Spinal cord (tissue), 10 donors: ENCODE measurements around the gene MAGI1. TPM values are rescaled to one million over a fixed set of nuclear protein-coding genes. Genes with fewer than 3 reads are reported as not detected.

Experiments used
- DNase-seq, 6 donors: peaks; one replicate each; pipeline versions ENCODE4 v3.0.0 to v3.0.0-alpha.2; 2013 to 2015; ENCODE audit warnings: low spot score in 6 of 6, low read depth in 4 of 6
- H3K27ac ChIP-seq: one replicate; pipeline ENCODE4 v1.5.1; 2013; ENCODE audit warnings: low read depth, low read length, control low read depth
- H3K27me3 ChIP-seq: one replicate; pipeline ENCODE4 v1.6.1; 2013; ENCODE audit warnings: low read length; ENCODE audit not compliant: control insufficient read depth, insufficient read depth
- H3K36me3 ChIP-seq: one replicate; pipeline ENCODE4 v1.6.1; 2013; ENCODE audit warnings: low read length; ENCODE audit not compliant: control insufficient read depth, insufficient read depth
- H3K4me1 ChIP-seq: one replicate; pipeline ENCODE4 v1.6.1; 2013; ENCODE audit warnings: low read length; ENCODE audit not compliant: control insufficient read depth, insufficient read depth
- H3K4me3 ChIP-seq: one replicate; pipeline ENCODE4 v1.5.1; 2013; ENCODE audit warnings: low read depth, low read length, control low read depth
- H3K9me3 ChIP-seq: one replicate; pipeline ENCODE4 v1.6.1; 2013; ENCODE audit warnings: low read length; ENCODE audit not compliant: control insufficient read depth, insufficient read depth
- WGBS: methylation state at CpG from one replicate; pipeline ENCODE4 v1.1.5; 2013; ENCODE audit warnings: missing lambda C conversion rate; ENCODE audit not compliant: insufficient coverage; 5-methylcytosine and 5-hydroxymethylcytosine counted together
- polyA plus RNA-seq, 2 donors: library from polyadenylated mRNA; unstranded; fragments of 120-200 nt; gene quantifications; one replicate each; pipeline ENCODE4 v1.2.1, GENCODE V29; 2013; ENCODE audit not compliant: insufficient read length in 2 of 2
- total RNA-seq, 2 donors: library from RNA; depleted of rRNA in 1 of 2; stranded (reverse); fragments of 120-200 nt in 1 of 2; fragments of >200 nt in 1 of 2; gene quantifications; one replicate each; pipeline versions ENCODE4 v1.2.3 to v1.2.4, GENCODE V29; 2013 to 2014
- donor health status: healthy.

MAGI1 gene
- total and polyA plus RNA-seq, 4 donors = 41.5 to 86.3 (median 62.7) TPM

DNA sequence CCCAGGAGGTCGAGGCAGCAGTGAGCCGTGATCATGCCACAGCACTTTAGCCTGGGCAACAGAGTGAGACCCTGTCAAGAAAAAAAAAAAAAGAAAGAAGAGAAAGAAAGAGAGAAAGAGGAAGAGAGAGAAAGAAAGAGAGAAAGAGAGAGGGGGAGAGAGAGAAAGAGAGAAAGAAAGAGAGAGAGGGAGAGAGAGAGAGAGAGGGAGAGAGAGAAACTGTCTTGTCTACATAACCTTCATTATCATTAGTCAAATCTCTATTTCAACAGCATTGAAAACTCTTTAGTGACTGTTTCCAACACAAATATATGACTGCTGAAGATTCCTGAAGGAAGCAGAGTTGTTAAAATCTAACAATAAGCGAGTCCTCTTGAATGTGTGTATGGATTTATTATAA lies 304.3 kb downstream of the MAGI1 start:
- WGBS = 63% methylated on average over 2 of the region's 3 CpGs

GRCh38 chr3:65733459-65733858 lies 305.3 kb downstream of the MAGI1 start:
- DNase-seq = no peak
- no peaks in the 10 kb centered on the region for H3K9me3 ChIP-seq
- H3K4me1 ChIP-seq = no peaks in the 10 kb centered on the region
- no peaks in the 10 kb centered on the region for H3K36me3 ChIP-seq
- no CpG with 5 or more reads among the region's 1 CpG for WGBS
- no peak overlapping the region for H3K27ac ChIP-seq
- H3K4me3 ChIP-seq = no peak overlapping the region
- H3K27me3 ChIP-seq = no peaks in the 10 kb centered on the region

More for the DNA sequence above, 304.3 kb downstream of the MAGI1 start:
- DNase-seq = no peak
- no peak overlapping the region for H3K27ac ChIP-seq
- H3K4me3 ChIP-seq = no peak overlapping the region
- no peaks in the 10 kb centered on the region for H3K27me3 ChIP-seq
- H3K9me3 ChIP-seq = no peaks in the 10 kb centered on the region
- H3K4me1 ChIP-seq = no peaks in the 10 kb centered on the region
- H3K36me3 ChIP-seq = no peaks in the 10 kb centered on the region

- H3K27me3 ChIP-seq = no peaks in the 10 kb centered on the region
- no peak overlapping the region for H3K4me3 ChIP-seq
- no CpG with 5 or more reads among the region's 6 CpGs for WGBS
- H3K9me3 ChIP-seq = no peaks in the 10 kb centered on the region
- H3K36me3 ChIP-seq = no peaks in the 10 kb centered on the region
- H3K27ac ChIP-seq = peak overlapping the region; percentile 10
- H3K4me1 ChIP-seq = no peaks in the 10 kb centered on the region
- peak in 5 of 6 donors; percentile 78 to 96 (median 83) for DNase-seq
These were observed 306.4 kb downstream of the MAGI1 start for GRCh38 chr3:65732051-65732935.

GRCh38 chr3:65730449-65730848 lies 308.3 kb downstream of the MAGI1 start:
- Histone ChIP-seq H3K27ac (peak overlapping the region; percentile 17), H3K36me3 (no peaks in the 10 kb centered on the region), H3K4me1 (no peaks in the 10 kb centered on the region), H3K4me3 (no peak overlapping the region), H3K27me3 (no peaks in the 10 kb centered on the region), H3K9me3 (no peaks in the 10 kb centered on the region)
- DNase-seq = no peak
- 89% methylated on average over 4 of the region's 7 CpGs for WGBS

GRCh38 chr3:65729973-65730372 lies 308.7 kb downstream of the MAGI1 start:
- no peaks in the 10 kb centered on the region for H3K9me3 ChIP-seq
- no peaks in the 10 kb centered on the region for H3K27me3 ChIP-seq
- H3K27ac ChIP-seq = peak overlapping the region; percentile 34
- H3K36me3 ChIP-seq = no peaks in the 10 kb centered on the region
- no peaks in the 10 kb centered on the region for H3K4me1 ChIP-seq
- no peak for DNase-seq
- no peak overlapping the region for H3K4me3 ChIP-seq

DNA sequence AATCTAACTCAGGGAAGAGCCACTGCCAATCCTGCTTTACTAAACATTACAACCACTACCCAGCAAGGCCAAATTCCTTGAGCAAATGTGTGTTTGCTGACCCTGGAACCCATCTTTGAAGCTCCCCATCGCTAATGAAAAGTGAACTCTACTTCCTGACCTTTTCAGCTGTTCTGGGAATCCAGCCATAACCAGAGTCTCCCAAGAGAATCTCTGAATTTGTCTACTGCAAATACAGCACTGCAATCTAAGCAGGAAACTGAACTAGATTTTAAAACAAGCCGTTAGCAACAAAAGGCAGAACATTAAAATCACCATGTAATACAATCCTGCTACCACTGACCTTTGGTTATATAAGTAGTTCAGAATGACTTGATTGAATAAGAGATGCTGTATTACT lies 309.2 kb downstream of the MAGI1 start:
- Histone ChIP-seq H3K4me3 (no peak overlapping the region), H3K9me3 (no peaks in the 10 kb centered on the region), H3K36me3 (no peaks in the 10 kb centered on the region), H3K4me1 (no peaks in the 10 kb centered on the region), H3K27me3 (no peaks in the 10 kb centered on the region), H3K27ac (peak overlapping the region; percentile 34)
- peak in 3 of 6 donors; percentile 61 to 91 (median 74) for DNase-seq
- 25% methylated on average over 1 of the region's 2 CpGs for WGBS

DNA sequence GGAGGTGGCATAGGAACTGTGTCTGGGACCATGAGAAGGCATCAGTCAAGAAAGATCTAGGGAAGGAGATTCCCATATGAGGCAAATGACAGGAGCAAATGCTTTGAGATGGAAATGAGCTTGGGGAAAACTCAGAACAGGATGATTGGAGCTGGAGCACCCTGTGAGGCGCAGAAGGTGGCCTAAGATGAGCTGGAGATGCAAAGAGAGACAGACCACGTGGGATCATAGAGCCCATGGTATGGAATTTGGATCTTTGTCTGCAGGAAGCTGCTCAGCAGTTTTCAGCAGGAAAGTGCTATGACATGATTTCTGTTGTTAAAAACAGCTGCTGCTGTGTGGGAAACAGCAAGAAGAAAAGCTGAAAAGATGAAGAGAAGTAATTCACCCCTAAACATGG lies 310.6 kb downstream of the MAGI1 start:
- 71% methylated on average over 2 of the region's 2 CpGs for WGBS
- H3K9me3 ChIP-seq = no peaks in the 10 kb centered on the region
- H3K27me3 ChIP-seq = no peaks in the 10 kb centered on the region
- no peaks in the 10 kb centered on the region for H3K4me1 ChIP-seq
- no peak for DNase-seq
- no peak overlapping the region for H3K27ac ChIP-seq
- H3K36me3 ChIP-seq = no peaks in the 10 kb centered on the region
- H3K4me3 ChIP-seq = no peak overlapping the region

- Histone ChIP-seq H3K27me3 (no peaks in the 10 kb centered on the region), H3K4me1 (no peaks in the 10 kb centered on the region), H3K27ac (no peak overlapping the region), H3K36me3 (no peaks in the 10 kb centered on the region), H3K9me3 (no peaks in the 10 kb centered on the region), H3K4me3 (no peak overlapping the region)
- DNase-seq = peak in 2 of 6 donors; percentile 45 to 52
- WGBS = no CpG with 5 or more reads among the region's 1 CpG
These were observed 314.7 kb downstream of the MAGI1 start for GRCh38 chr3:65723985-65724384.

DNA sequence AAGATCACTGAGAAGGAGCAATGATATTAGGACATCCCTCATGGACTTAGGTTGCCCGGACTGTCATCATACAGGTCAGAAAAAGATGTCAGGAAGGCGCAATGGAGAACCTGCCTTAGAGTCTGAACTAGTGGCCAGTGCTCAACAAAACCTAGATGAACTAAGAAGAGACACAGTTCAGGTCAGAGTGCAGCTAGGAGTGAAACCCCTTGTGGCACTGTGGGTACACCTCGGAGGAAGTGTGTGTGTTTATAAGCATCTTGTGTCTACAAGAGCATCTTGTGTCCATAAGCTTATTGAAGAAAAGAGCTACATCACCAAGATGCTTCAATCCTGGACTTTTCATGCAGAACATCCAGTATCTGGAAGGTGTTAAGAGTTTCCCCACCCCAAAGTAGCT lies 315.7 kb downstream of the MAGI1 start:
- Histone ChIP-seq H3K27ac (no peak overlapping the region), H3K4me1 (no peaks in the 10 kb centered on the region), H3K36me3 (no peaks in the 10 kb centered on the region), H3K27me3 (no peaks in the 10 kb centered on the region), H3K9me3 (no peaks in the 10 kb centered on the region), H3K4me3 (no peak overlapping the region)
- DNase-seq = no peak
- WGBS = 100% methylated on average over 2 of the region's 3 CpGs
